ENCODE measurements around the gene UPP1. TPM values are rescaled to one million over a fixed set of nuclear protein-coding genes. Genes with fewer than 3 reads are reported as not detected.

The UPP1 gene
- total and polyA plus RNA-seq, 2 of the 13 experiments (the other 11 are each of a cell fraction or from before 2014, with no cell fraction given): 5.7 to 9.8 TPM

DNA sequence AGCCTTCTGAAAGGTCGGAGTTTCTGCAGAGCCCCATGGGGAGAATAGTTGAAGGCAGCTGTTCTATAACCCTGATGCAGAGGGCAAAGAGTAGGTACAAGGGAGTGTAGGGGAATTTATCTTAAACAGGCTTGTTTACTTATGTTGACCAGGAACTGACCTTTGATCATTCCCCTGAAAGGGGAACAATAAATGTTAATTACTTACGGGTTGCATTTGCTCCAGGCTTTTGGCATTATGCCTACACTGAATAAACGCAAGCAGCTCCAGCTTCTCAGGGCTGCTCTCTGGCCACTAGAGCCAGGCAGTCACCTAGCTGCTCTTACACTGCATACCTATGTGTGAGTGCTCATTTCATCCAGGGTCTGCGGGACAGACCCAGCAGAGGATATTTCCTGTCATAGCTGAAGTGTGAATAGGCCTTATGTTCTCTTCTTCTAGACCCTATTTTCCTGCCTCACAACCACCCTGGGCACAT lies 55.3 kb downstream of the UPP1 start (continued):
- TF ChIP-seq RFXAP (CRISPR knock-in tag; IDR thresholded peaks at IDR 0.05; ENCODE audit: borderline replicate concordance): no peak
- TF ChIP-seq, protein P1, sequence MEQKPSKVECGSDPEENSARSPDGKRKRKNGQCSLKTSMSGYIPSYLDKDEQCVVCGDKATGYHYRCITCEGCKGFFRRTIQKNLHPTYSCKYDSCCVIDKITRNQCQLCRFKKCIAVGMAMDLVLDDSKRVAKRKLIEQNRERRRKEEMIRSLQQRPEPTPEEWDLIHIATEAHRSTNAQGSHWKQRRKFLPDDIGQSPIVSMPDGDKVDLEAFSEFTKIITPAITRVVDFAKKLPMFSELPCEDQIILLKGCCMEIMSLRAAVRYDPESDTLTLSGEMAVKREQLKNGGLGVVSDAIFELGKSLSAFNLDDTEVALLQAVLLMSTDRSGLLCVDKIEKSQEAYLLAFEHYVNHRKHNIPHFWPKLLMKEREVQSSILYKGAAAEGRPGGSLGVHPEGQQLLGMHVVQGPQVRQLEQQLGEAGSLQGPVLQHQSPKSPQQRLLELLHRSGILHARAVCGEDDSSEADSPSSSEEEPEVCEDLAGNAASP (CRISPR knock-in tag; IDR thresholded peaks at IDR 0.05; ENCODE audit: borderline replicate concordance): peak; percentile 49
- TF ChIP-seq, protein P2, sequence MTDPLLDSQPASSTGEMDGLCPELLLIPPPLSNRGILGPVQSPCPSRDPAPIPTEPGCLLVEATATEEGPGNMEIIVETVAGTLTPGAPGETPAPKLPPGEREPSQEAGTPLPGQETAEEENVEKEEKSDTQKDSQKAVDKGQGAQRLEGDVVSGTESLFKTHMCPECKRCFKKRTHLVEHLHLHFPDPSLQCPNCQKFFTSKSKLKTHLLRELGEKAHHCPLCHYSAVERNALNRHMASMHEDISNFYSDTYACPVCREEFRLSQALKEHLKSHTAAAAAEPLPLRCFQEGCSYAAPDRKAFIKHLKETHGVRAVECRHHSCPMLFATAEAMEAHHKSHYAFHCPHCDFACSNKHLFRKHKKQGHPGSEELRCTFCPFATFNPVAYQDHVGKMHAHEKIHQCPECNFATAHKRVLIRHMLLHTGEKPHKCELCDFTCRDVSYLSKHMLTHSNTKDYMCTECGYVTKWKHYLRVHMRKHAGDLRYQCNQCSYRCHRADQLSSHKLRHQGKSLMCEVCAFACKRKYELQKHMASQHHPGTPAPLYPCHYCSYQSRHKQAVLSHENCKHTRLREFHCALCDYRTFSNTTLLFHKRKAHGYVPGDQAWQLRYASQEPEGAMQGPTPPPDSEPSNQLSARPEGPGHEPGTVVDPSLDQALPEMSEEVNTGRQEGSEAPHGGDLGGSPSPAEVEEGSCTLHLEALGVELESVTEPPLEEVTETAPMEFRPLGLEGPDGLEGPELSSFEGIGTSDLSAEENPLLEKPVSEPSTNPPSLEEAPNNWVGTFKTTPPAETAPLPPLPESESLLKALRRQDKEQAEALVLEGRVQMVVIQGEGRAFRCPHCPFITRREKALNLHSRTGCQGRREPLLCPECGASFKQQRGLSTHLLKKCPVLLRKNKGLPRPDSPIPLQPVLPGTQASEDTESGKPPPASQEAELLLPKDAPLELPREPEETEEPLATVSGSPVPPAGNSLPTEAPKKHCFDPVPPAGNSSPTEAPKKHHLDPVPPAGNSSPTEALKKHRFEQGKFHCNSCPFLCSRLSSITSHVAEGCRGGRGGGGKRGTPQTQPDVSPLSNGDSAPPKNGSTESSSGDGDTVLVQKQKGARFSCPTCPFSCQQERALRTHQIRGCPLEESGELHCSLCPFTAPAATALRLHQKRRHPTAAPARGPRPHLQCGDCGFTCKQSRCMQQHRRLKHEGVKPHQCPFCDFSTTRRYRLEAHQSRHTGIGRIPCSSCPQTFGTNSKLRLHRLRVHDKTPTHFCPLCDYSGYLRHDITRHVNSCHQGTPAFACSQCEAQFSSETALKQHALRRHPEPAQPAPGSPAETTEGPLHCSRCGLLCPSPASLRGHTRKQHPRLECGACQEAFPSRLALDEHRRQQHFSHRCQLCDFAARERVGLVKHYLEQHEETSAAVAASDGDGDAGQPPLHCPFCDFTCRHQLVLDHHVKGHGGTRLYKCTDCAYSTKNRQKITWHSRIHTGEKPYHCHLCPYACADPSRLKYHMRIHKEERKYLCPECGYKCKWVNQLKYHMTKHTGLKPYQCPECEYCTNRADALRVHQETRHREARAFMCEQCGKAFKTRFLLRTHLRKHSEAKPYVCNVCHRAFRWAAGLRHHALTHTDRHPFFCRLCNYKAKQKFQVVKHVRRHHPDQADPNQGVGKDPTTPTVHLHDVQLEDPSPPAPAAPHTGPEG (CRISPR knock-in tag; IDR thresholded peaks at IDR 0.05): no peak

DNA sequence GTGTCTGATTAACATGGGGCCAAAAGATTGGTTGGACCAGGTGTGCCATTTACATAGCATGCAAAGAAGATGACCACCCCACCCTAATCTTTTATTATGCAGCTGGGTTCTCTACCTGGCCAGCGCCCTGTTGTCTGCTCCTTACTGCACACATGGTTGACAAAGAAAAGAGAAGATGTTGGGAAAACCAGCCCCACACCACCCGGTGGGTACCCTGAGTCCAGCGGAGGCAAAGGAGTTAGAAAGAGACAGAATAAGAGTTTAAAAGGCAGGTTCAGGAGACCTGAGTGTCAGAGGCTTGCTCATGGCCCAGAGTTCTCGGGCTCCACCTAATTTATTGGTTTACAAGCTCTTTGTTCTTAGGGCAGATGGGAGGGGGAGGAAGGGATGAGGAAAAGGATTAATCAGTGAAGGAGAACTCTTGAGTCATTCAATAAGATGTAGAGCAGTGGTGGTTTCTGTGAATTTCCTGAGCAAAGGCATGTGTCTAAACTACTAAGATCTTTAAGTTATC lies 58.1 kb downstream of the UPP1 start:
- no peak for DNase-seq (ENCODE audit: low spot score)
- no peak for ATAC-seq
- H3K36me3 ChIP-seq (replicated peaks in 1 of 2; ENCODE audit: control insufficient read depth in 1 of 2, insufficient read depth in 2 of 2, low read length in 2 of 2): no peaks in the 10 kb centered on the region
- H2AFZ ChIP-seq (ENCODE audit: low read length): no peak overlapping the region
- no peak overlapping the region for H3K4me3 ChIP-seq (replicated peaks in 1 of 3; ENCODE audit: insufficient read depth in 1 of 3, low read depth in 2 of 3, low read length in 3 of 3)
- H3K27ac ChIP-seq (ENCODE audit: extremely low read length, insufficient read depth, low read length): no peak overlapping the region
- peaks cover 54% of the 10 kb centered on the region for H3K4me1 ChIP-seq (ENCODE audit: insufficient read depth, low read length)
- H3K4me2 ChIP-seq (ENCODE audit: low read depth, low read length): no peak overlapping the region
- H3K79me2 ChIP-seq (ENCODE audit: insufficient read depth, low read length): no peaks in the 10 kb centered on the region
- no TSS peak for BruUV-seq (replicated peaks)
- WGBS (ENCODE audit: low lambda C conversion rate): 94% methylated on average over 4 of the region's 4 CpGs
- H4K20me1 ChIP-seq (ENCODE audit: insufficient read depth, low read length): no peaks in the 10 kb centered on the region
- ChIA-PET POLR2A (no interaction called here), CTCF (ENCODE audit: low intra/inter-chr PET ratio, low total read pairs) (no interaction called here)
- intact Hi-C loops (cut with micrococcal nuclease; ENCODE audit: unreplicated experiment): no loop called here
- in situ Hi-C loops (cut with HindIII; ENCODE audit: extremely low pct_ligation_motif_present, low pct_unique_long_range_greater_than_20kb): no loop called here
- H3K9ac ChIP-seq (ENCODE audit: insufficient read depth, low read depth, low read length): no peak overlapping the region
- H3K9me3 ChIP-seq (ENCODE audit: low read length): peaks cover 4% of the 10 kb centered on the region; the same call in 1 of the 2 replicates
- FAIRE-seq: no peak
- no peaks in the 10 kb centered on the region for H3K27me3 ChIP-seq (ENCODE audit: control insufficient read depth in 1 of 2, insufficient read depth in 2 of 2, low read length in 2 of 2)
- no peak for TF ChIP-seq SYNCRIP (IDR thresholded peaks at IDR 0.05; ENCODE audit: insufficient read depth, low read depth, low read length)
- no peak for TF ChIP-seq ZFAT (CRISPR knock-in tag; conservative IDR thresholded peaks at IDR 0.05)
- TF ChIP-seq, protein P3, sequence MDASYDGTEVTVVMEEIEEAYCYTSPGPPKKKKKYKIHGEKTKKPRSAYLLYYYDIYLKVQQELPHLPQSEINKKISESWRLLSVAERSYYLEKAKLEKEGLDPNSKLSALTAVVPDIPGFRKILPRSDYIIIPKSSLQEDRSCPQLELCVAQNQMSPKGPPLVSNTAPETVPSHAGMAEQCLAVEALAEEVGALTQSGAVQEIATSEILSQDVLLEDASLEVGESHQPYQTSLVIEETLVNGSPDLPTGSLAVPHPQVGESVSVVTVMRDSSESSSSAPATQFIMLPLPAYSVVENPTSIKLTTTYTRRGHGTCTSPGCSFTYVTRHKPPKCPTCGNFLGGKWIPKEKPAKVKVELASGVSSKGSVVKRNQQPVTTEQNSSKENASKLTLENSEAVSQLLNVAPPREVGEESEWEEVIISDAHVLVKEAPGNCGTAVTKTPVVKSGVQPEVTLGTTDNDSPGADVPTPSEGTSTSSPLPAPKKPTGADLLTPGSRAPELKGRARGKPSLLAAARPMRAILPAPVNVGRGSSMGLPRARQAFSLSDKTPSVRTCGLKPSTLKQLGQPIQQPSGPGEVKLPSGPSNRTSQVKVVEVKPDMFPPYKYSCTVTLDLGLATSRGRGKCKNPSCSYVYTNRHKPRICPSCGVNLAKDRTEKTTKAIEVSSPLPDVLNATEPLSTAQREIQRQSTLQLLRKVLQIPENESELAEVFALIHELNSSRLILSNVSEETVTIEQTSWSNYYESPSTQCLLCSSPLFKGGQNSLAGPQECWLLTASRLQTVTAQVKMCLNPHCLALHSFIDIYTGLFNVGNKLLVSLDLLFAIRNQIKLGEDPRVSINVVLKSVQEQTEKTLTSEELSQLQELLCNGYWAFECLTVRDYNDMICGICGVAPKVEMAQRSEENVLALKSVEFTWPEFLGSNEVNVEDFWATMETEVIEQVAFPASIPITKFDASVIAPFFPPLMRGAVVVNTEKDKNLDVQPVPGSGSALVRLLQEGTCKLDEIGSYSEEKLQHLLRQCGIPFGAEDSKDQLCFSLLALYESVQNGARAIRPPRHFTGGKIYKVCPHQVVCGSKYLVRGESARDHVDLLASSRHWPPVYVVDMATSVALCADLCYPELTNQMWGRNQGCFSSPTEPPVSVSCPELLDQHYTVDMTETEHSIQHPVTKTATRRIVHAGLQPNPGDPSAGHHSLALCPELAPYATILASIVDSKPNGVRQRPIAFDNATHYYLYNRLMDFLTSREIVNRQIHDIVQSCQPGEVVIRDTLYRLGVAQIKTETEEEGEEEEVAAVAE (CRISPR knock-in tag; IDR thresholded peaks at IDR 0.05; ENCODE audit: borderline replicate concordance): no peak
- TF ChIP-seq, protein P4, sequence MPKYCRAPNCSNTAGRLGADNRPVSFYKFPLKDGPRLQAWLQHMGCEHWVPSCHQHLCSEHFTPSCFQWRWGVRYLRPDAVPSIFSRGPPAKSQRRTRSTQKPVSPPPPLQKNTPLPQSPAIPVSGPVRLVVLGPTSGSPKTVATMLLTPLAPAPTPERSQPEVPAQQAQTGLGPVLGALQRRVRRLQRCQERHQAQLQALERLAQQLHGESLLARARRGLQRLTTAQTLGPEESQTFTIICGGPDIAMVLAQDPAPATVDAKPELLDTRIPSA (CRISPR knock-in tag; IDR thresholded peaks at IDR 0.05; ENCODE audit: borderline replicate concordance): no peak
- no peak for TF ChIP-seq JARID2 (CRISPR knock-in tag; IDR thresholded peaks at IDR 0.05; ENCODE audit: insufficient replicate concordance)
- TF ChIP-seq JUN (CRISPR knock-in tag; IDR thresholded peaks at IDR 0.05): no peak
- TF ChIP-seq TEAD3 (CRISPR knock-in tag; optimal IDR thresholded peaks at IDR 0.05; ENCODE audit: borderline replicate concordance): no peak

All from HepG2 (cell line).